ENCODE results near the gene ERGIC1.

ERGIC1 gene

DNA sequence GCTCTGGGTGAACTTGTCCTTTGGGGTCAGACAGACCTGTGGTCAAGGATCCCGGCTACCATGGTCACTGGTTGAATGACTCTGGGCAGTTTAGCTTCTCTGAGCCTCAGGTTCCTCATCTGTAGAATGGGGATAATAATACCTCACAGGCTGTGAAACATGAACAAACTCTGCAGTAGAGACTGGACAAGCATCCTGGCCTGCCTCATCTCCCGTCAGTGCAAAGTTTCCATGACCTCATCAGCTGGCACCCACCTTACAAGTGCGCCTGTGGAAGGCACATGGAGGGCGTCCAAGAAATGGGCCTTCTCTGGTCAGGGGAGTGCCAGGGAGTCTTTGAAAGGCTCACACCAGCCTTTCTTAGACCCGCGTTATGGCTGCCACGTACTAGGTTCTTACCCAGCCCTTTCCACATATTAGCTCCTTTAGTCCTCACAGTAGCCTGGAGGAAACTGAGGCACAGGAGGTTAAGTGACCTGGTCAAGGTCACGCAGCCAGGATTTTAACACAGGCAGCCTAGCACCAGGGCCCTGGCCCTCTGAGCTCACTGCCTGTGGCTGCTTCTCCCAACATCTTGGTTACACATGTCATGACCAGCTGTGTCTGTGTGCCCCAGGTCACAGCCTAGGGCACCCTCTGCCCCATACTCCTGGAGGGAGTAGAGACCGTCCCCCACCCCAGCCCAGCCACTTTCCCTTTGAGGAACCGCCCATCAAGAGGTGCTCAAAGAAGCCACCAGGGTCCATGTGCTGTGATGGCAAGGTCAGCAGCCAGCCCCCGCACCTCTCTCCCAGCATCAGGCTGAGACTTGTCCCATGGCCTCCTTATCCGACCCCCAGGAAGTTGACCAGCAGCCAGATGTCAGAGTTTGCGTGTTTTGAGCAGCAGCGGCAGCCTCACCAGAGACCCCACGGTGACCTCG is 85.7 kb downstream of the ERGIC1 start:
- peak; percentile 48 for DNase-seq (ENCODE audit: low read depth, low spot score)
- no peak overlapping the region for H3K4me3 ChIP-seq (ENCODE audit: low read depth, low read length)
- TF ChIP-seq, protein P1, sequence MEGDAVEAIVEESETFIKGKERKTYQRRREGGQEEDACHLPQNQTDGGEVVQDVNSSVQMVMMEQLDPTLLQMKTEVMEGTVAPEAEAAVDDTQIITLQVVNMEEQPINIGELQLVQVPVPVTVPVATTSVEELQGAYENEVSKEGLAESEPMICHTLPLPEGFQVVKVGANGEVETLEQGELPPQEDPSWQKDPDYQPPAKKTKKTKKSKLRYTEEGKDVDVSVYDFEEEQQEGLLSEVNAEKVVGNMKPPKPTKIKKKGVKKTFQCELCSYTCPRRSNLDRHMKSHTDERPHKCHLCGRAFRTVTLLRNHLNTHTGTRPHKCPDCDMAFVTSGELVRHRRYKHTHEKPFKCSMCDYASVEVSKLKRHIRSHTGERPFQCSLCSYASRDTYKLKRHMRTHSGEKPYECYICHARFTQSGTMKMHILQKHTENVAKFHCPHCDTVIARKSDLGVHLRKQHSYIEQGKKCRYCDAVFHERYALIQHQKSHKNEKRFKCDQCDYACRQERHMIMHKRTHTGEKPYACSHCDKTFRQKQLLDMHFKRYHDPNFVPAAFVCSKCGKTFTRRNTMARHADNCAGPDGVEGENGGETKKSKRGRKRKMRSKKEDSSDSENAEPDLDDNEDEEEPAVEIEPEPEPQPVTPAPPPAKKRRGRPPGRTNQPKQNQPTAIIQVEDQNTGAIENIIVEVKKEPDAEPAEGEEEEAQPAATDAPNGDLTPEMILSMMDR (IDR thresholded peaks at IDR 0.05; ENCODE audit: low read depth, low read length), result no peak
- in situ Hi-C loops (cut with HindIII; ENCODE audit: low sequenced_read_pairs), result no loop called here

DNA sequence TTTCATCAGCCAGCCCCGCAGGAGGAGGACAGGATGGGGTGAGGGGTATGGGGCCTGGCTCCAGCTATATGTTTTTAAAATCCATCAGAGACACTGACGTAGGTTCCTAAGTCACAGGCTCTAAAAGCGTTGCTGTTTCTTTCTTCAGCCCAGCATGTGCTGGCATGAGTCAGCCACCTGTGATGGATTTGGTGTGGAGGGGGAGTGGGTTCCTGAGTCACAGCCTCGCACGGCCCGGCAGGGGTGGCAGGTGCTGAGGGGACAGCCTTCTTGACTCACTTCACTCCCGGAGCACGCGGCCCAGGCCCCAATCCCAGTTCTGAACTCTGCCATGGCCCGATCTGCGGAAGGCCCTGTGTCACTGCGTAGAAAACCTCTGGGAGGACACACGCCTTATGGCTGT is 86.4 kb downstream of the ERGIC1 start:
- peak; percentile 100 for DNase-seq (ENCODE audit: low read depth, low spot score)
- in situ Hi-C loops (cut with HindIII; ENCODE audit: low sequenced_read_pairs), result no loop called here
- TF ChIP-seq, protein P1 (IDR thresholded peaks at IDR 0.05; ENCODE audit: low read depth, low read length), result no peak
- H3K4me3 ChIP-seq (ENCODE audit: low read depth, low read length), result no peak overlapping the region

DNA sequence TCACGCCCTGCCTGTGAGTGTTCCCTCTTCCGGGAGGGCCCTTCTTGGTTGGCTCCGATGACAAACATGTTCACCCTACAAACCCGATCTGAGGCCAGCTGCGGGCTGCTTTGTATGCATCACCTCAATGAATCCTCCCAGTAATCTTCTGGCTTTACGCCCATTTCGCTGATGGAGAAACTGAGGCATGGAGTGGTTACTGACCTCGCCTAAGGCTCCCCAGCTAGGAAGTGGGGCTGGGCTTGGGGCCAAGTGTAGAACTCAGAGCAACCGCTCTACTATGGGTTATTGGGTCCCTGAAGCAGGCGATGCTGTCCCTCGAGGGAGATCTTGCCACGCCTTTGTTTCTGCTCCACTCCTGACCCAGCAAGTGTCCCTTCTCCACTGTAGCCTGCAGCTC is 86.9 kb downstream of the ERGIC1 start:
- TF ChIP-seq, protein P1 (IDR thresholded peaks at IDR 0.05; ENCODE audit: low read depth, low read length), result no peak
- in situ Hi-C loops (cut with HindIII; ENCODE audit: low sequenced_read_pairs), result no loop called here

DNA sequence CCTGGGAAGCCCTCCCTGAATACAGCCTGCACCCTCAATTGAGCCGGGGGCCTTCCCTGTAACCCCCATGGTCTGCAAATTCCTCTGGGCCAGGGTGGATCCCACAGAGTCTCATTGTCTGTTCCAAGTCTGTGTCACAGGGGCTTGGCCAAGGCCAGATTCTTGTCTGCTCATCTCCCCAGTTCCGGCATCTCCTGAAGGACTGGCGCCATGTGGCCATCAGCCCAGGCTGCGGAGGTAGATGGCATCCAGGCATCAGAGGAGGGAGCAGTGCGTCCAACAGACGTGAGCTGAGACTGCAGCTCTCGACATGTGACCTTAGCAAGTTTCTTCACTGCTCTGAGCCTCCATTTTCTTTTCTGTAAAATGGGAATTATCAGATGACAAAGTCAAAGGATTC is 87.9 kb downstream of the ERGIC1 start:
- in situ Hi-C loops (cut with HindIII; ENCODE audit: low sequenced_read_pairs), result no loop called here
- no peak for DNase-seq (ENCODE audit: low read depth, low spot score)
- no peak overlapping the region for H3K4me3 ChIP-seq (ENCODE audit: low read depth, low read length)
- TF ChIP-seq, protein P1 (IDR thresholded peaks at IDR 0.05; ENCODE audit: low read depth, low read length), result no peak

More for the DNA sequence above, 86.9 kb downstream of the ERGIC1 start:
- no peak overlapping the region for H3K4me3 ChIP-seq (ENCODE audit: low read depth, low read length)
- DNase-seq (ENCODE audit: low read depth, low spot score), result no peak

DNA sequence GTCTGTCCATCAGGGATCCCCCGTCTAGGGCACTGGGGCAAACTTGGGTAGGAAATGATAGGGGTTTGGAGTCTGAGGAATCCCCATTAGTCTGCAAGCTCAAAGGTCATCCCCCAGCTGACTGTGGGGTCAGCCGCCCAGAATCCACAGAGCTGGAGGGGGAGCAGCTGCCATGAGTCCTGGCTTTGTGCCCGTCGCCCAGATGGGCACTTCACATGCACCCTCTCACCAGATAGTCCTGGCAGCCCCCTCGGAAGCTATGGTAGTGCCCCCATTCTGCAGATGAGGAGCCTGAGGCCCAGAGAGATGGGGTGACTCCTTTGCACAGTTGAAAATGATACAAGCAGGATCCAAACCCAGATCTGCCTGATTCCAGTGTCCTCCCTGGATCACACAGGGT is 89.5 kb downstream of the ERGIC1 start:
- in situ Hi-C loops (cut with HindIII; ENCODE audit: low sequenced_read_pairs), result no loop called here
- DNase-seq (ENCODE audit: low read depth, low spot score), result no peak
- H3K4me3 ChIP-seq (ENCODE audit: low read depth, low read length), result no peak overlapping the region
- TF ChIP-seq, protein P1 (IDR thresholded peaks at IDR 0.05; ENCODE audit: low read depth, low read length), result no peak

DNA sequence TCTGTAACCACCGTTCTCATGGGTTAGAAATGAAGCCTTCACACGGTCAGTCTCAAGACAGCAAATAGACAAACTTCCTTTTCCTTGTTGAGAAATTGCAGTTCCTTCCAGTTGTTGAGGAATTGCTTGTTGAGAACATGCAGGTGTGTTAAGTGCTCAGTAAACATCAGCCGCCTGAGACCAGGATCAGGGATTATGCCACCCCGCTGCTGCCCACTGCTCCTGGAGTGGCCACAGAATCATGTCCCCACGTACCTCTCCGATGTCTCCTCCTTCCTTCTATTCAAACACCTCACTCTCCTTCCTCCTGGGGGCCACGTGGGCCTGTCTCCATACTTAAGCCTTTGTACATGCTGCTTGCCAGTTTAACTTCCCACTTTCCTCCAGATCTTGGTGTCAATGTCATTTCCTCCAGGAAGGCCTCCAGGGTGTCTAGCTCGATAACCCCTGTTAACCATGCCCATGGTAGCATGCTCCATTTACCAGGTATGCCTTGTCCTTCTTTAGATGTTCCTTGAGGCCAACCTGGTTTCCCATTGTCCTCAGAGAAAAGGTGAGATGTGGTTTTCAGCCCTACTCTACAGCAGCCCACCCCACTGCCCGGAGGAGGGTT is 91.4 kb downstream of the ERGIC1 start:
- TF ChIP-seq, protein P1 (IDR thresholded peaks at IDR 0.05; ENCODE audit: low read depth, low read length), result no peak

More for the DNA sequence above, 91.4 kb downstream of the ERGIC1 start:
- in situ Hi-C loops (cut with HindIII; ENCODE audit: low sequenced_read_pairs), result no loop called here
- no peak overlapping the region for H3K4me3 ChIP-seq (ENCODE audit: low read depth, low read length)
- no peak for DNase-seq (ENCODE audit: low read depth, low spot score)
